Measurements from ENCODE around the gene TICAM2.
"Not testable (repeated sequence)": the region's sequence is repeated elsewhere in the genome, so short reads cannot be mapped to it uniquely, and the experiment has no call there.

The TICAM2 gene, protein sequence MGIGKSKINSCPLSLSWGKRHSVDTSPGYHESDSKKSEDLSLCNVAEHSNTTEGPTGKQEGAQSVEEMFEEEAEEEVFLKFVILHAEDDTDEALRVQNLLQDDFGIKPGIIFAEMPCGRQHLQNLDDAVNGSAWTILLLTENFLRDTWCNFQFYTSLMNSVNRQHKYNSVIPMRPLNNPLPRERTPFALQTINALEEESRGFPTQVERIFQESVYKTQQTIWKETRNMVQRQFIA

DNA sequence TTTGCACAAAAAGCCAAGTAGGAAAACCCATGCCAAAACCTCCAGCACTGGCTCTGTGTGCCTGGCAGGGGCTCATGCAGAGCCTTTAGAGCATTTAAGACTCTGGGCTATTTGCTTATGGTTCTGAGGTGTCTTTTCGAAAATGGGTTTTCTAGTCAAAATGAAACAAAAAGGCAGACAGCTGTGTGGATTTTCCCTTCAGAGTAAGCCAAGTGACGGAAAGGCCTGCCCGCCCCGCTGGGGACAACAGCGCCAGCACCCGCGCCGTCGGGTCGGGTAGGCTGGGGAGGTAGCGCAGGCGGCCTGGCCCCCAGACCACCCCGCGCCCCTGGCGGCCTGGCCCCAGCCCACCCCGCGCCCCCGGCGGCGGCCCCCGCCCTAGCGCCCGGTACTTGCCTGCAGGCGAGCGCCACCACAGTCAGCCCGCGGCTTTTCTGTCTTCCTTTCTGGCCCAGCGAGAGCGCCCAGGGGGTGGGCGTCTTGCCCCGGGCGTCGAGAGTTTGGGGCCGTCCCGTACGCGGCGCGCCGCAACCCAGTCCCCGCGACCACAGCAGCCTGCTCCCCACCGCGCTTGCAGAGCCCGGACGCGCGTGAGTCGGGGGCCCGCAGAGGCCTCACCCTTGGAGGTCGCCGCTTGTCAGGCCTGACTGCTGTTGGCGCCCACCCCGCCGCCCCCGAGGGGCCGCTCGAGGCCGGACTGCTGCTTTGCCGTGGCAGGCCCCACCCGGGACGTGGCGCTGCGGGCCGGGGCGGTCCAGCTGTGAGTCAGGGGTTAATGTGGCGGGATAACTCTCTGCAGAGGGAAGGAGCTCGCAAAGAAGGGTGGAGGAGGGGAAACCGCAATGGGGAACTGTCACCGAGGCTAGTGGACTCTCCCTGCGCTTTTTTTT, at the start of gene TICAM2:
Gene TICAM2, minus strand, starts transcription at position 779 of the 890 bp plus-strand sequence. CDS start 21,223 bp downstream, outside the sequence.
- no peak within 1 kb of the TSS for H3K4me3 ChIP-seq (ENCODE audit: low read length)
- H2AFZ ChIP-seq (ENCODE audit: low read depth, low read length): no peak within 1 kb of the TSS
- H3K36me3 ChIP-seq (ENCODE audit: insufficient read depth, low read length): peaks cover 10% of the 10 kb centered on the region
- H3K27me3 ChIP-seq (ENCODE audit: insufficient read depth, low read length): no peaks in the 10 kb centered on the region
- no peaks in the 10 kb centered on the region for H3K4me1 ChIP-seq (ENCODE audit: insufficient read depth, low read length)
- no peaks in the 10 kb centered on the region for H3K9me3 ChIP-seq (ENCODE audit: low read length)

DNA sequence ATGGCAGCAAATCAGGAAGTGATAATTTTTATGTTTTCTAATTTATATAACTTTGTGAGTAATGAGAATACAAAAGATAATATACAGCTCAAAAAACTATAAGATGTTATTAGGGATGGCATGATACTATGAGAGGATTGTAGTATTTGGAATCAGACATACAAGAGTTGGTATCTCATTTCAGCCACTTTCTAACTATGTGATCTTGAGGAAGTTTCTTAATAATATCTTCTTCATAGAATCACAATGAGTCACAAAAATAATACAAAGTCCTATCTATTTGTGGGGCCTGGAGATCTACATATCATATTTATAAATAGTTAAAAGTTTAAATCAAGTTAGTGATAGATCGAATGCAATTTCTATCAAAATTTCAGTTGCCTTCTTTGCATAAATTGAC, 47.3 kb upstream of the TICAM2 start:
- Histone ChIP-seq H3K27me3 (ENCODE audit: insufficient read depth, low read length) (no peaks in the 10 kb centered on the region), H3K4me1 (ENCODE audit: insufficient read depth, low read length) (peaks cover 3% of the 10 kb centered on the region), H2AFZ (ENCODE audit: low read depth, low read length) (no peak overlapping the region), H3K9me3 (ENCODE audit: low read length) (no peaks in the 10 kb centered on the region), H3K36me3 (ENCODE audit: insufficient read depth, low read length) (no peaks in the 10 kb centered on the region), H3K4me3 (ENCODE audit: low read length) (no peak overlapping the region)

DNA sequence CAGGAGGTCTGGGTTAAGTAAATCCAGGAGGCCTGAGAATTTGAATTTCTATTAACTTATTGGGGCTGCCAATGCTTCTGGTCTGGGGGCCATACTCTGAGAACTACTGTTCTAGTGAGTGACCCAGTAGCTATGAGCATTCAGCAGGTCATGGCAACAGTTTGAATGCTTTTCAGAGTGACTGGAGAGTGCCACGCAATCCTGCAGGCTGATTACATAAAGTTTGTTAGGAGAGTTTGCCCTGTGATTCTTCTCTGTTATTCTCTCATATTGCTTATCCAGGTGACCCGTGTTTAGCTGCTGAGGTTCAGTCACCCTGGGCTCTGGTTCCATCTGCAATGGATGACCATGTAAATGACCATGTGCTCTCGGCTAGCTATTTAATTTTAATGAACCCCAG, 45.8 kb upstream of the TICAM2 start:
- no peaks in the 10 kb centered on the region for H3K9me3 ChIP-seq (ENCODE audit: low read length)
- H2AFZ ChIP-seq (ENCODE audit: low read depth, low read length): no peak overlapping the region
- no peak overlapping the region for H3K4me3 ChIP-seq (ENCODE audit: low read length)
- H3K27me3 ChIP-seq (ENCODE audit: insufficient read depth, low read length): no peaks in the 10 kb centered on the region
- H3K4me1 ChIP-seq (ENCODE audit: insufficient read depth, low read length): peaks cover 3% of the 10 kb centered on the region
- H3K36me3 ChIP-seq (ENCODE audit: insufficient read depth, low read length): no peaks in the 10 kb centered on the region

DNA sequence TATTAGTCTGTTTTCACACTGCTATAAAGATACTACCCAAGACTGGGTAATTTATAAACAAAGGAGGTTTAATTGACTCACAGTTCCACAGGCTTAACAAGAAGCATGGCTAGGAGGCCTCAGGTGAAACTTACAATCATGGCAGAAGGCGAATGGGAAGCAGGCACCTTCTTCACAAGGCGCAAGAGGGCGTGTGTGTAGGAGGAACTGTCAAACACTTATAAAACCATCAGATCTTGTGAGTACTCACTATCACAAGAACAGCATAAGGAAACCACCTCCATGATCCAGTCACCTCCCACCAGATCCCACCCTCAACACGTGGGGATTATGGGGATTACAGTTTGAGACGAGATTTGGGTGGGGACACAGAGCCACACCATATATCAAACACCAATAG, 43.1 kb upstream of the TICAM2 start:
- not testable (repeated sequence) for H3K27me3 ChIP-seq (ENCODE audit: insufficient read depth, low read length); H3K4me3 ChIP-seq (ENCODE audit: low read length); H3K36me3 ChIP-seq (ENCODE audit: insufficient read depth, low read length); H3K9me3 ChIP-seq (ENCODE audit: low read length); H2AFZ ChIP-seq (ENCODE audit: low read depth, low read length); H3K4me1 ChIP-seq (ENCODE audit: insufficient read depth, low read length)

DNA sequence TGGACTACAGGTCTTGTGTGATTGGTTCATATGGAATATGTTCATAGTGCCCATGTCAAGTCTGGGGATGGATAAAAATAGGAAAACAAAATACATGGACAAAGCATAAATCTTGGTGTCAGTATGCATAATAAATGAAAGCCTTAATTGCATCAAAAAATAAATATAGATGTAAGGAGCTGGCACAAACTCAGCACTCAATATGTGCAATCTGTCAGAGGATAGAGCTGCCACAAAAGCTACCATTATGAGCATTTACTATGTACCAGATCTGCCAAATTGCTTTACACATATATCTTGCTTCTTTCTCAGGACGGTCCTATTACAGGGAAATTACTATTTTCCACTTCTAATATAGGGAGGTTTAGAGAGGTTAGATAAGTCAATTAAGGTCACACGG, 41.8 kb upstream of the TICAM2 start:
- Histone ChIP-seq H3K4me1 (ENCODE audit: insufficient read depth, low read length) (peaks cover 12% of the 10 kb centered on the region), H3K9me3 (ENCODE audit: low read length) (no peaks in the 10 kb centered on the region), H3K27me3 (ENCODE audit: insufficient read depth, low read length) (no peaks in the 10 kb centered on the region), H2AFZ (ENCODE audit: low read depth, low read length) (no peak overlapping the region), H3K4me3 (ENCODE audit: low read length) (no peak overlapping the region), H3K36me3 (ENCODE audit: insufficient read depth, low read length) (no peaks in the 10 kb centered on the region)

DNA sequence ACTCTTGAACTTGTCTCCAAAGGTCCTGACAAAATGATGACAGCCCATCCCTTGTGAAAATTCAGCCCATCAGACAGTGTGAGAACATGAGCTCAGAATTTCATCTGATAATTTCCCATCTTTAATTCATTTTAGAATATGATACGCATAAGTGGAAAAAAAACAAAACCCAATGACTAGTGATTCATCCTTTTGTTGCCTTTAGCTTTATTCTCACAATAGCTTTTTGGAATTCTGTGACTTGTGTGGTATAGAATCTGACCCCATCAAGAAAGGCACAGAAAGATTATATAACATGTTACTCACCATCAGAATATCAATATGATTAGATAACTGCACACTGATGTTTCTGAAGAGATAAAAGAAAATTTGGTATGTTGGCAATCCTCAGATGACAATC, 39.7 kb upstream of the TICAM2 start:
- H2AFZ ChIP-seq (ENCODE audit: low read depth, low read length): no peak overlapping the region
- no peaks in the 10 kb centered on the region for H3K9me3 ChIP-seq (ENCODE audit: low read length)
- no peaks in the 10 kb centered on the region for H3K27me3 ChIP-seq (ENCODE audit: insufficient read depth, low read length)
- H3K4me3 ChIP-seq (ENCODE audit: low read length): no peak overlapping the region
- no peaks in the 10 kb centered on the region for H3K36me3 ChIP-seq (ENCODE audit: insufficient read depth, low read length)
- H3K4me1 ChIP-seq (ENCODE audit: insufficient read depth, low read length): peaks cover 27% of the 10 kb centered on the region

DNA sequence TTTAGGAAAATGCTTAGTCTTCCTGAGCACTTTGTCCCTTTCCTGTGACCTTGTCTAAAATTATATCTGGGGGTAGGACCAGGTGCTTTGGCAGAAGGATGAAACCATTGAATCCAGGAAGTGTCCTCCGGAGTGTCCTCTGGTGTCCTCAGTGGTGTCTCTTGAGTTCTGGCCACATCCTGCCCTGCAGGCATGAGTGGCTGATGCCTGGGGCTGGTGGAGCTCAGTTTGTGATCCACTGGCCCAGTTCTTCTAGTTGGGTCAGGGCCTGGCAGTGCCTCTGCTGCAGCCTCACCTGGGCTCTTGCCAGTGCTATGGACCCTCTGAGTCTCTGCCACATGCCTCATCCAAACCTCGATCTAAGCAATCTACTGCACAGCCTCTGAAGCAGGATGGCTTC, 38.0 kb upstream of the TICAM2 start:
- H3K4me3 ChIP-seq (ENCODE audit: low read length): no peak overlapping the region
- no peak overlapping the region for H2AFZ ChIP-seq (ENCODE audit: low read depth, low read length)
- H3K36me3 ChIP-seq (ENCODE audit: insufficient read depth, low read length): no peaks in the 10 kb centered on the region
- peaks cover 37% of the 10 kb centered on the region for H3K4me1 ChIP-seq (ENCODE audit: insufficient read depth, low read length)
- no peaks in the 10 kb centered on the region for H3K27me3 ChIP-seq (ENCODE audit: insufficient read depth, low read length)
- no peaks in the 10 kb centered on the region for H3K9me3 ChIP-seq (ENCODE audit: low read length)

DNA sequence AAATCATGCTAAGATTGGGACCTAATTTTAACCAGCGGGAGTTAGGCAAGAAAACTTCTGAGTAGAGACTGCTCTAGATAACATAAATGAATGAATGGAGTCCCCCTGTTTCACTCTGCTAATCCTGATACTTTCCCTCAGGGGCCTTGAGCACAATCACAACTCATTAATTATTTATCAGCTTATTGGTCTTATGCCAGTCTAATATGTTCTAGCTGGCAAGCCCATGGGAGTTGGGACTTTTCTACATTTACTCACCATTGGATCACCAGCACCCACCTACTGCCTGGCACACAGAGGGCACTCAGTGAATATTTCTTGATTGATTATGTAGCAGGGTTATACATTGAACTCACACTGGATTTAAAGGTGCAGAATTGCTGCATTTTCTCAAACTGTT, 37.1 kb upstream of the TICAM2 start:
- peaks cover 41% of the 10 kb centered on the region for H3K4me1 ChIP-seq (ENCODE audit: insufficient read depth, low read length)
- no peaks in the 10 kb centered on the region for H3K9me3 ChIP-seq (ENCODE audit: low read length)
- H2AFZ ChIP-seq (ENCODE audit: low read depth, low read length): no peak overlapping the region
- H3K27me3 ChIP-seq (ENCODE audit: insufficient read depth, low read length): no peaks in the 10 kb centered on the region
- H3K36me3 ChIP-seq (ENCODE audit: insufficient read depth, low read length): no peaks in the 10 kb centered on the region
- no peak overlapping the region for H3K4me3 ChIP-seq (ENCODE audit: low read length)

DNA sequence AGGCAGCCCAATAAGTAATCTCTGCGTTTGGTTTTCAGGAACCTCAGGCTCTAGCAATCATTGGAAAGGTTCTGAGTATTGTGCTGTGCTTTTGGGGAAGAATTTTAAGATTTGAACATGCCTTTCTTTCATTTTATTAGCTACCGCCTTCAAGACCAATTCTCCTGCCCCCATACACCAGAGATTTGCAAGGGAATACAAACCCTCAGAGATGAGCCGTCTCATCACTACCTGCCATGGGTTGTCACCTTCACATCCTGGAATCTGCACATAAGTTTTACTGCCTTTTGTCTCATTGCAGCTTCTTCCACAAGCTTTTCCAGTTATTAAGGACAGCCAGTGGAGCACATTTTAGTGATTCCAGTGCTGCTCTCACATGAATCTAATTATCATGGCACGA, 35.2 kb upstream of the TICAM2 start:
- peaks cover 44% of the 10 kb centered on the region for H3K4me1 ChIP-seq (ENCODE audit: insufficient read depth, low read length)
- no peaks in the 10 kb centered on the region for H3K27me3 ChIP-seq (ENCODE audit: insufficient read depth, low read length)
- H2AFZ ChIP-seq (ENCODE audit: low read depth, low read length): peak overlapping the region; percentile 21

DNA sequence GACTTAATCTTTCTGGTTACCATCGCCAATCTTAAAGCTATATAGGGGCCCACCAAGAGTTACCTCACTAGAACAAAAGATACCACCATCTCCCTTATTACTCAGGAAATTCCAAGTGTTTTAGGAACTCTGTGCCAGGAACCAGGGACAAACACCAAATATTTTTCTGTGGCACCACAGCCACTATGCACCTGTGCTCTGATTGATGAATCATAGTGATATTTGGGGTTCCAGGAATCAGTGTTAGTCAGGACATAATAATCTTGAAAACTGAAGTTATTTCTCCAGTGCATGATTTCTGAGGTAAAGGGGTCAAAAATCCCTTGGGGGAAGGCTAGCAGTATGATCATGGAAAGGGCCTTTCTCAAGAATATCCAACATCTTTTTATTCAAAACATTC, 33.7 kb upstream of the TICAM2 start:
- Histone ChIP-seq H3K4me1 (ENCODE audit: insufficient read depth, low read length) (peaks cover 40% of the 10 kb centered on the region), H3K4me3 (ENCODE audit: low read length) (no peak overlapping the region), H3K9me3 (ENCODE audit: low read length) (no peaks in the 10 kb centered on the region), H3K27me3 (ENCODE audit: insufficient read depth, low read length) (no peaks in the 10 kb centered on the region), H3K36me3 (ENCODE audit: insufficient read depth, low read length) (no peaks in the 10 kb centered on the region), H2AFZ (ENCODE audit: low read depth, low read length) (no peak overlapping the region)

More for the DNA sequence above, 35.2 kb upstream of the TICAM2 start:
- no peaks in the 10 kb centered on the region for H3K36me3 ChIP-seq (ENCODE audit: insufficient read depth, low read length)
- no peaks in the 10 kb centered on the region for H3K9me3 ChIP-seq (ENCODE audit: low read length)
- no peak overlapping the region for H3K4me3 ChIP-seq (ENCODE audit: low read length)

DNA sequence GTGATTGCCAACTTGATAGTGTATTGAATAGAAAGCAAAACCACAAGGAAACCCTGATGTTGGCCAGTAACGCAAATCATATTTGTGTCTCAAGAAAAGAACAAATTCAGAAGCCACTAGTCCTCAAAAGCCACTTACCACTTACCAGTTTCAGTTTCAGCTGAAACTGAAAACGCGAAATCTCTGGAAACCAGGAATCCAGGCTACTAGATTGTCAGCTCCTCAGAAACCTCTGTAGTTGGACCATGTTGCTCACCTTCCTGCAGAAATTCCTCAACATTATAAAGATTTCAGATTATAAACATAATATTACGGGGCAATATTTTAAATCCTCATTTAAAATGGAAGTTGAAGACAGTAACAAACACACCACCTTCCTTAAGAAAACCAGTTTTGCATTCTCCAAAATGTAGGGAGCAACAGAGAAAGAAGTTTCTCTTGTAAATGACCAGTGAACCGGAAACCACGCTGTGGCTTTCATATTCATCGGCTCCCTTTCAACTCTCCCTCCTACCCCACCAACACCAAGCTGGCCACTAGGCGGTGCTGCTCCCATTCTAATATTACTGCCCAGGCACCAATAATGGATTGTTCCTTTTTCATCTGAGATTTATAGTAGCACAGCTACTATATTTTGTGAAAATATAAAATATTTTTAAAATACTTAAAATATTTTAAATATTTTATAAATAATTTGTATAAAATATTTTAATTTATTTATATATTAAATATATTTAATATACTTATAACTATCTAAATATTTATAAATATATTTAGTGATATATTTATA, 32.3 kb upstream of the TICAM2 start:
- no peaks in the 10 kb centered on the region for H3K36me3 ChIP-seq (ENCODE audit: insufficient read depth, low read length)
- H3K4me3 ChIP-seq (ENCODE audit: low read length): peak overlapping the region; percentile 39
- no peaks in the 10 kb centered on the region for H3K9me3 ChIP-seq (ENCODE audit: low read length)
- H3K27me3 ChIP-seq (ENCODE audit: insufficient read depth, low read length): no peaks in the 10 kb centered on the region
- peak overlapping the region; percentile 68 for H2AFZ ChIP-seq (ENCODE audit: low read depth, low read length)
- H3K4me1 ChIP-seq (ENCODE audit: insufficient read depth, low read length): peaks cover 38% of the 10 kb centered on the region

DNA sequence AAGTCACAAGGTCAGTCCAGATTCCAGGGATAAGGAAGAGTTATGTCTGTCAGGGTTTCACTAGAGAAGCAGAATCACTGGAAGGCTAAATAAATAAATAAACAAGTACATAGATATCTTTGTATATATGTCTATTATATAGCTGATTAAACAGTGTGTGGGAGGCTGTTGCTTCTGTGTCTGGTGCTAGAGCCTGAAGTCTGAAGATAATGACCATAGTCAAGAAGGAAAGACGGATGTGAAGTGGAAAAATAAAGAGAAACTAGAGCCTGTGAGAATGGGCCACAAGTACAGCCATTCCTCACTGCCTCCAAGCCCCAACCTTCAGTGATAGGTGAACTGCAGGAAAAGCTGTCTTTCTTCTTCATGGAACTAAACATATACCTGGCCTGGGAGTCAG, 27.6 kb upstream of the TICAM2 start:
- H3K9me3 ChIP-seq (ENCODE audit: low read length): no peaks in the 10 kb centered on the region
- no peaks in the 10 kb centered on the region for H3K36me3 ChIP-seq (ENCODE audit: insufficient read depth, low read length)
- peaks cover 19% of the 10 kb centered on the region for H3K4me1 ChIP-seq (ENCODE audit: insufficient read depth, low read length)
- no peaks in the 10 kb centered on the region for H3K27me3 ChIP-seq (ENCODE audit: insufficient read depth, low read length)
- H3K4me3 ChIP-seq (ENCODE audit: low read length): no peak overlapping the region
- H2AFZ ChIP-seq (ENCODE audit: low read depth, low read length): no peak overlapping the region

DNA sequence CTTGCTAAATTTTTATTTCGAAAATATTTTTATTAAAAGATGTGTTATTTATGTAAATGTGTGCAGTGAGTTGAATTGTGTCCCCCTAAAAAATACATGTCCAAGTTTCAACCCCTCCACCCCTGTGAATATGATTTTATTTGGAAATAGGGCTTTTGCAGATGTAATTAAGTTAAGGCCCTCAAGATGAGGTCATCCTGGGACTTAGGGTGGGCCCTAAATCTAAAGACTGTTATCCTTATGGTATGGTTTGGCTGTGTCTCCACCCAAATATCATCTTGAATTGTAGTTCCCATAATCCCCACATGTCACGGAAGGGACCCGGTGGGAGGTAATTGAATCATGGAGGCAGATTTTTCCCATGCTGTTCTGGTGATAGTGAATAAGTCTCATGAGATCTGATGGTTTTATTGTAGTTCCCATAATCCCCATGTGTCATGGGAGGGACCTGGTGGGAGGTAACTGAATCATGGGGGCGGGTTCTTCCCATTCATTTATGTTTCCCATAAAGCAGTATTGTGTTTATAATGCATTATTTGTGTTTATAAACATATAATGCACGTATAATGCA, 25.1 kb upstream of the TICAM2 start:
- peaks cover 7% of the 10 kb centered on the region for H3K36me3 ChIP-seq (ENCODE audit: insufficient read depth, low read length)

More for the DNA sequence above, 25.1 kb upstream of the TICAM2 start:
- no peak overlapping the region for H3K4me3 ChIP-seq (ENCODE audit: low read length)
- H3K9me3 ChIP-seq (ENCODE audit: low read length): no peaks in the 10 kb centered on the region
- H3K27me3 ChIP-seq (ENCODE audit: insufficient read depth, low read length): no peaks in the 10 kb centered on the region
- H2AFZ ChIP-seq (ENCODE audit: low read depth, low read length): peak overlapping the region; percentile 16
- peaks cover 24% of the 10 kb centered on the region for H3K4me1 ChIP-seq (ENCODE audit: insufficient read depth, low read length)

All from neuron (in vitro differentiated cells).